Neural progenitor cell (in vitro differentiated cells): ENCODE data around the gene LRRC73.

Source experiments
- EZH2phosphoT487 ChIP-seq: fragments of 200-600 bp; sonication (generic); IDR thresholded peaks from 2 replicates; pipeline ENCODE4 v1.6.1; 2017; ENCODE audit warnings: antibody characterized with exemption
- TF ChIP-seq, protein P1 (sequence below): fragments of 200-600 bp; sonication (generic); IDR thresholded peaks from 2 replicates; pipeline ENCODE4 v1.5.1; 2017; ENCODE audit warnings: antibody characterized with exemption, mild to moderate bottlenecking

- TF ChIP-seq, protein P1, sequence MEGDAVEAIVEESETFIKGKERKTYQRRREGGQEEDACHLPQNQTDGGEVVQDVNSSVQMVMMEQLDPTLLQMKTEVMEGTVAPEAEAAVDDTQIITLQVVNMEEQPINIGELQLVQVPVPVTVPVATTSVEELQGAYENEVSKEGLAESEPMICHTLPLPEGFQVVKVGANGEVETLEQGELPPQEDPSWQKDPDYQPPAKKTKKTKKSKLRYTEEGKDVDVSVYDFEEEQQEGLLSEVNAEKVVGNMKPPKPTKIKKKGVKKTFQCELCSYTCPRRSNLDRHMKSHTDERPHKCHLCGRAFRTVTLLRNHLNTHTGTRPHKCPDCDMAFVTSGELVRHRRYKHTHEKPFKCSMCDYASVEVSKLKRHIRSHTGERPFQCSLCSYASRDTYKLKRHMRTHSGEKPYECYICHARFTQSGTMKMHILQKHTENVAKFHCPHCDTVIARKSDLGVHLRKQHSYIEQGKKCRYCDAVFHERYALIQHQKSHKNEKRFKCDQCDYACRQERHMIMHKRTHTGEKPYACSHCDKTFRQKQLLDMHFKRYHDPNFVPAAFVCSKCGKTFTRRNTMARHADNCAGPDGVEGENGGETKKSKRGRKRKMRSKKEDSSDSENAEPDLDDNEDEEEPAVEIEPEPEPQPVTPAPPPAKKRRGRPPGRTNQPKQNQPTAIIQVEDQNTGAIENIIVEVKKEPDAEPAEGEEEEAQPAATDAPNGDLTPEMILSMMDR: no peak
- TF ChIP-seq EZH2phosphoT487: no peak
Observed at GRCh38 chr6:43547222-43547621, 37.1 kb upstream of the LRRC73 start.
